Thyroid gland (tissue), 4 donors: Measurements from ENCODE around the gene CXorf49. TPM values are rescaled to one million over a fixed set of nuclear protein-coding genes. Genes with fewer than 3 reads are reported as not detected.
"Not testable (repeated sequence)": the region's sequence is repeated elsewhere in the genome, so short reads cannot be mapped to it uniquely, and the experiment has no call there.

Experiments
- DNase-seq, 2 donors: peaks; one replicate each; pipeline ENCODE4 v3.0.0-alpha.2; 2019
- H3K27ac ChIP-seq, 3 donors: fragments of 200-600 bp; sonication (generic); 1 replicate in 2 of 3; 2 replicates in 1 of 3; pipeline ENCODE4 v1.5.1; 2016 to 2019; ENCODE audit warnings: mild to moderate bottlenecking in 1 of 3, moderate library complexity in 1 of 3
- H3K27me3 ChIP-seq: fragments of 200-600 bp; sonication (generic); one replicate; pipeline ENCODE4 v1.5.1; 2019
- H3K36me3 ChIP-seq, 2 donors: fragments of 200-600 bp; sonication (generic); one replicate each; pipeline ENCODE4 v1.5.1; 2016 to 2019
- H3K4me1 ChIP-seq, 2 donors: fragments of 200-600 bp; sonication (generic); one replicate each; pipeline ENCODE4 v1.5.1; 2017 to 2019
- H3K4me3 ChIP-seq, 3 donors: fragments of 200-600 bp; sonication (generic); replicated peaks in 1 of 3; 1 replicate in 2 of 3; 2 replicates in 1 of 3; pipeline ENCODE4 v1.5.1; 2016; ENCODE audit warnings: mild to moderate bottlenecking in 1 of 3
- H3K9me3 ChIP-seq: fragments of 200-600 bp; sonication (generic); one replicate; pipeline ENCODE4 v1.5.1; 2017
- POLR2A ChIP-seq, 2 donors: fragments of 450-650 bp; IDR thresholded peaks; one replicate each; pipeline ENCODE4 v1.6.1; 2017; ENCODE audit warnings: antibody characterized with exemption in 2 of 2, mild to moderate bottlenecking in 2 of 2, moderate library complexity in 1 of 2
- WGBS, 2 donors: methylation state at CpG; one replicate each; pipeline ENCODE4 v1.1.5; 2017; 5-methylcytosine and 5-hydroxymethylcytosine counted together
- intact Hi-C: fragments of 100-400 bp; cut with DNase I; formaldehyde crosslinking; loops from one replicate; pipeline ENCODE4 v1.15.1; 2023
- total RNA-seq, 4 donors: library from RNA; depleted of rRNA; stranded (reverse); fragments of >200 nt; gene quantifications; one replicate each; pipeline ENCODE4 v1.2.3, GENCODE V29; 2016
- TF ChIP-seq, protein P1 (sequence below), 6 experiments: fragments of 200-600 bp in 3 of 6; fragments of 450-650 bp in 3 of 6; sonication (generic) in 3 of 6; IDR thresholded peaks; one replicate each; pipeline ENCODE4 v1.5.1; 2016 to 2019; ENCODE audit warnings: antibody characterized with exemption in 6 of 6, mild to moderate bottlenecking in 2 of 6, inconsistent platforms in 1 of 6, moderate library complexity in 1 of 6

The CXorf49 gene
- total RNA-seq, 4 donors from 2014 or later: not detected

DNA sequence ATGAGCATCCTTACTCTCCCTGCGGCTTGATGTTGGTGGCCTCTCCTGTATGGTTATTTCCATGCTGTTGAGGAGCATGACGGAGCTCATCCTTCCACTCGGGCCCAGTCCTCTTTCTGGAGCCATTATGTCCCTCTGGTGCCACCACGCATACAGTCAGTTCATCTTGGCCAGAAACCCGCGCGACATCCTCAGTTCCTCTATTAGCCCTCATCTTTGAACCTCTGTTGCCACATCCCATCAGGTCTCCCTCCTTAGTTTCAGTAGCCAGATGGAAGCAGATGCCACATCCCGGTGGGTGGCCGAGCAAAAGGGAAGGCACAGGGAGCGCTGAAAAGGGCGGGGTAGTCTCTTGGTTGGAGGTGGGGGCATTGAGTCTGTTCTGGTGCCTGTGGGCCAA lies 46.1 kb downstream of the CXorf49 start:
- WGBS, 2 donors: 93 to 96% methylated on average over 3 to 7 of the region's 11 CpGs
- Histone ChIP-seq H3K4me1 (no peaks in the 10 kb centered on the region), H3K27ac (no peak overlapping the region), H3K27me3 (no peaks in the 10 kb centered on the region), H3K36me3 (no peaks in the 10 kb centered on the region), H3K9me3 (no peaks in the 10 kb centered on the region), H3K4me3 (no peak overlapping the region)
- intact Hi-C loops: no loop called here
- TF ChIP-seq, protein P1, sequence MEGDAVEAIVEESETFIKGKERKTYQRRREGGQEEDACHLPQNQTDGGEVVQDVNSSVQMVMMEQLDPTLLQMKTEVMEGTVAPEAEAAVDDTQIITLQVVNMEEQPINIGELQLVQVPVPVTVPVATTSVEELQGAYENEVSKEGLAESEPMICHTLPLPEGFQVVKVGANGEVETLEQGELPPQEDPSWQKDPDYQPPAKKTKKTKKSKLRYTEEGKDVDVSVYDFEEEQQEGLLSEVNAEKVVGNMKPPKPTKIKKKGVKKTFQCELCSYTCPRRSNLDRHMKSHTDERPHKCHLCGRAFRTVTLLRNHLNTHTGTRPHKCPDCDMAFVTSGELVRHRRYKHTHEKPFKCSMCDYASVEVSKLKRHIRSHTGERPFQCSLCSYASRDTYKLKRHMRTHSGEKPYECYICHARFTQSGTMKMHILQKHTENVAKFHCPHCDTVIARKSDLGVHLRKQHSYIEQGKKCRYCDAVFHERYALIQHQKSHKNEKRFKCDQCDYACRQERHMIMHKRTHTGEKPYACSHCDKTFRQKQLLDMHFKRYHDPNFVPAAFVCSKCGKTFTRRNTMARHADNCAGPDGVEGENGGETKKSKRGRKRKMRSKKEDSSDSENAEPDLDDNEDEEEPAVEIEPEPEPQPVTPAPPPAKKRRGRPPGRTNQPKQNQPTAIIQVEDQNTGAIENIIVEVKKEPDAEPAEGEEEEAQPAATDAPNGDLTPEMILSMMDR (IDR thresholded peaks at IDR 0.05): no peak
- TF ChIP-seq POLR2A (IDR thresholded peaks at IDR 0.05): no peak
- DNase-seq: no peak

DNA sequence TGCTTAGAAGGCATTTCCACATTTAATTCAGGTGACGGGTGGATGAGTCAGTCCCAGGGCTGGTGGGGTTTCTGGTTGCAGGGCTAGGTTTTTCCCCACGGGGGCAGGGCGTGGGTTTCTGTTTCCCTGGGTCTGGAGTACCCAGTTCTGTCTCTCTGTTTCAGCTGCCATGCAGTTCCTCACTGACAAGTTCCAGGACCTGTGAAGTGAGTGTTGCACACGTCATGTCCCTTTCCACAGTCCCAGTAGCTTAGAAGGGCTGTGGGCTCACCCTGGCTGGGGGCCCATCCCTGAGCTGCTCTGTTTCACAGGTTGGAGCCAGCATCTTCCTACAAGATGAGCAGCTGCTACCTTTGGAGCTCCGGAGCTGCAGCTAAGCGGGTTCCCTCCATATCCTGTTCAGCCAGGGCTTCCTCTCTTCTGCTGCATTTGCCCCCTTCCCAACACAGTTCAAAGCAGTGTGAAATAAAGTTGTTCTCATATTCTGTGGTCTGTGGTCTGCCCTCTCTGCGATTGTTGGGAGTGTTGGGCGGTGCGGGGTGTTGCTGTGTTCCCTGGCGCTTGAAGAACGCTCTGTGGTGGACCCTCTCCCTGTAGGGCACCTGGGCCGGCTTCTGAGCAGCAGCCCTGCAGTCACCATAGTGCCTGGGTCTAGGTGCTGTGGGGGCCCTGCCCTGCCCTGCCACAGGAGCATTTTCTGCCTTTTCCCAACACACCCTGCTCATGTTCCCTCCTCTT lies 46.9 kb downstream of the CXorf49 start:
- intact Hi-C loops: no loop called here
- no peaks in the 10 kb centered on the region for H3K27me3 ChIP-seq
- no peaks in the 10 kb centered on the region for H3K9me3 ChIP-seq
- WGBS, 2 donors: 86% methylated on average over 5 to 10 of the region's 12 CpGs
- DNase-seq: no peak
- no peaks in the 10 kb centered on the region for H3K36me3 ChIP-seq
- TF ChIP-seq, protein P1 (IDR thresholded peaks at IDR 0.05): no peak
- no peak for TF ChIP-seq POLR2A (IDR thresholded peaks at IDR 0.05)
- no peak overlapping the region for H3K4me3 ChIP-seq
- H3K27ac ChIP-seq: no peak overlapping the region
- H3K4me1 ChIP-seq: no peaks in the 10 kb centered on the region

GRCh38 chrX:71669947-71670346 lies 48.1 kb downstream of the CXorf49 start:
- H3K27ac ChIP-seq, H3K4me3 ChIP-seq, intact Hi-C loops, H3K27me3 ChIP-seq, H3K36me3 ChIP-seq, H3K9me3 ChIP-seq, H3K4me1 ChIP-seq: not testable (repeated sequence)
- whole genome bisulfite sequencing, 2 donors: 0 to 20% methylated on average over 3 to 4 of the region's 10 CpGs
- TF ChIP-seq, protein P1 (IDR thresholded peaks at IDR 0.05): peak in 4 of 6 experiments; percentile 32 to 54 (median 40)
- peak; percentile 37 to 52 for DNase-seq

DNA sequence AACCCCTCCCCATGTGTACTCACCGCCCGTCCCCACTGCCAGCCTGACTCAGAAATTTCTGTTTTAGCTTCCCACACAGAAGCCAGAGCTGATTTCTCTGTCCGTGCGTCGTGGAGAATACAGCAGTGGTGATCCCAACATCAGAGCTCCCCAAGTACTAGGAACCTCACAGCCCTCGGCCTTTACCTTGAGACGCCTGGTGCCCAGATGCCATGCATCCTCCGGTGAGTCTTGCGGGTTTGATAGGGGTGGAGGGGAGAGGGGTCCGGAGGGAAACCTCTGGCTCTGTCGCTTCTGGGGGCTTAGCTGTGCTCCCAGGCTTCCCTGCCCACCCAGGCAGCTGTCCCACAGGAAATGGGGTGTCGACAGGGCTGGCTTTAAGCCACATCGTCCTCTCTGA lies 48.6 kb downstream of the CXorf49 start:
- no peak overlapping the region for H3K4me3 ChIP-seq

GRCh38 chrX:71668248-71668595 lies 49.9 kb downstream of the CXorf49 start:
- Histone ChIP-seq H3K9me3 (no peaks in the 10 kb centered on the region), H3K36me3 (no peaks in the 10 kb centered on the region), H3K27ac (no peak overlapping the region), H3K4me3 (no peak overlapping the region), H3K27me3 (no peaks in the 10 kb centered on the region), H3K4me1 (no peaks in the 10 kb centered on the region)
- intact Hi-C loops: no loop called here
- TF ChIP-seq POLR2A (IDR thresholded peaks at IDR 0.05): no peak
- TF ChIP-seq, protein P1 (IDR thresholded peaks at IDR 0.05): no peak
- 98% methylated on average over 8 of the region's 16 CpGs; no CpG with 5 or more reads in 1 of the 2 donors for WGBS, 2 donors
- DNase-seq: no peak

More for the DNA sequence above, 48.6 kb downstream of the CXorf49 start:
- TF ChIP-seq POLR2A (IDR thresholded peaks at IDR 0.05): no peak
- TF ChIP-seq, protein P1 (IDR thresholded peaks at IDR 0.05): no peak
- H3K36me3 ChIP-seq: no peaks in the 10 kb centered on the region
- 68 to 84% methylated on average over 4 to 9 of the region's 13 CpGs for WGBS, 2 donors
- no peaks in the 10 kb centered on the region for H3K4me1 ChIP-seq
- H3K27ac ChIP-seq: no peak overlapping the region
- no peaks in the 10 kb centered on the region for H3K9me3 ChIP-seq
- H3K27me3 ChIP-seq: no peaks in the 10 kb centered on the region
- intact Hi-C loops: no loop called here
- no peak for DNase-seq
